ENCODE data around the gene PLIN1.

GRCh38 chr15:89653578-89653977, 25.6 kb downstream of the PLIN1 start:
- TF ChIP-seq GATA3 (IDR thresholded peaks at IDR 0.05; ENCODE audit: low read depth, low read length): no peak
- no peak for TF ChIP-seq GATA2 (IDR thresholded peaks at IDR 0.05; ENCODE audit: low read depth, low read length)

All from SH-SY5Y (cell line).